SK-N-MC (cell line): ENCODE data around the gene MAPK6.
"Not testable (repeated sequence)": the region's sequence is repeated elsewhere in the genome, so short reads cannot be mapped to it uniquely, and the experiment has no call there.

Experiments
- DNase-seq: peaks from one replicate; pipeline ENCODE4 v3.0.0-alpha.2; 2011; ENCODE audit warnings: low read depth, low spot score
- H3K27ac ChIP-seq: fragments of 200-600 bp; sonication (generic); 2 replicates; pipeline ENCODE4 v1.5.1; 2016; ENCODE audit warnings: mixed run types
- H3K36me3 ChIP-seq: fragments of 200-600 bp; sonication (generic); 2 replicates; pipeline ENCODE4 v1.6.1; 2017; ENCODE audit warnings: antibody characterized with exemption, low read length, mixed read lengths; ENCODE audit not compliant: insufficient read depth
- H3K4me3 ChIP-seq: fragments of 200-600 bp; sonication (generic); 2 replicates; pipeline ENCODE4 v1.5.1; 2016
- H3K9ac ChIP-seq: fragments of 200-600 bp; sonication (generic); 2 replicates; pipeline ENCODE4 v1.8.0; 2017; ENCODE audit warnings: mixed run types, mixed read lengths; ENCODE audit not compliant: insufficient read length
- H3K9me3 ChIP-seq: fragments of 200-600 bp; sonication (generic); 2 replicates; pipeline ENCODE4 v1.6.1; 2017; ENCODE audit warnings: low read depth, mild to moderate bottlenecking, antibody characterized with exemption, low read length, moderate library complexity, mixed read lengths
- EZH2 ChIP-seq: fragments of 200-600 bp; sonication (generic); IDR thresholded peaks from one replicate; pipeline ENCODE4 v1.6.1; 2017; ENCODE audit warnings: antibody characterized with exemption
- FOXP2 ChIP-seq: optimal IDR thresholded peaks from 2 replicates; pipeline ENCODE3; 2011; ENCODE audit warnings: mild to moderate bottlenecking, moderate library complexity; ENCODE audit not compliant: insufficient read depth; ENCODE audit errors: extremely low read length, control extremely low read depth
- POLR2AphosphoS5 ChIP-seq: IDR thresholded peaks from 2 replicates; pipeline ENCODE4 v1.6.1; 2012; ENCODE audit warnings: mild to moderate bottlenecking, low read depth, low read length, borderline replicate concordance

The MAPK6 gene

DNA sequence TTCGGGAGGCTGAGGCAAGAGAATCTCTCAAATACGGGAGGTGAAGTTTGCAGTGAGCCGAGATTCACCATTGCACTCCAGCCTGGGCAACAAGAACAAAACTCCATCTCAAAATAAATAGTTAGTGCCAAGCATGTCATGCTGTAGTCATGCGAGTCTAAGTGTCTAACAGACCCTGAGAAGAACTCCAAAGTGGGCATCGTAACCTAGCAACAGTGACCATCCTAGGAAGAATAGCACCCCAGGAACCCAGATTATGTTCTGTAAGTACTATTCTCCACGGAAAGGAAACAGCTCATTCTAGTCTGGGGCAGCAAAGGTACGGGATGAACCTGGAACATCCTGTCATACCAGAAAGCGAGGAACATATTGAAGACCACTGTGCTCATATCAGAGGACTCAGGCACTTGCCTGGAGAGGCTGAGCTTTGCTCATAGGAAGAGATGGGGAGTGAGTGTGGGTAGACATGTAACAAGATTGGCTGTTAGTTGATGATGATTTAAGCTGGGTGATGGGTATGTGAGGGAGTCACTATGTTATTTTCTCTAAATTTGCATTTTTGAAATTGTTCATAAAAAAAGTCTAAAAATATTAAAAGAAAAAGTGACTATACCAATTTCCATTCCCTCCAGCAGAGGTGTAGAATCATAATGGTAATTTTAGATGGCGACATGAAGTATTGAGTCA lies 61.8 kb downstream of the MAPK6 start:
- no peak for DNase-seq
- Histone ChIP-seq H3K27ac (no peak overlapping the region), H3K9ac (no peak overlapping the region), H3K36me3 (no peaks in the 10 kb centered on the region), H3K4me3 (no peak overlapping the region), H3K9me3 (no peaks in the 10 kb centered on the region)
- no peak for TF ChIP-seq POLR2AphosphoS5
- TF ChIP-seq FOXP2: no peak
- no peak for TF ChIP-seq EZH2

DNA sequence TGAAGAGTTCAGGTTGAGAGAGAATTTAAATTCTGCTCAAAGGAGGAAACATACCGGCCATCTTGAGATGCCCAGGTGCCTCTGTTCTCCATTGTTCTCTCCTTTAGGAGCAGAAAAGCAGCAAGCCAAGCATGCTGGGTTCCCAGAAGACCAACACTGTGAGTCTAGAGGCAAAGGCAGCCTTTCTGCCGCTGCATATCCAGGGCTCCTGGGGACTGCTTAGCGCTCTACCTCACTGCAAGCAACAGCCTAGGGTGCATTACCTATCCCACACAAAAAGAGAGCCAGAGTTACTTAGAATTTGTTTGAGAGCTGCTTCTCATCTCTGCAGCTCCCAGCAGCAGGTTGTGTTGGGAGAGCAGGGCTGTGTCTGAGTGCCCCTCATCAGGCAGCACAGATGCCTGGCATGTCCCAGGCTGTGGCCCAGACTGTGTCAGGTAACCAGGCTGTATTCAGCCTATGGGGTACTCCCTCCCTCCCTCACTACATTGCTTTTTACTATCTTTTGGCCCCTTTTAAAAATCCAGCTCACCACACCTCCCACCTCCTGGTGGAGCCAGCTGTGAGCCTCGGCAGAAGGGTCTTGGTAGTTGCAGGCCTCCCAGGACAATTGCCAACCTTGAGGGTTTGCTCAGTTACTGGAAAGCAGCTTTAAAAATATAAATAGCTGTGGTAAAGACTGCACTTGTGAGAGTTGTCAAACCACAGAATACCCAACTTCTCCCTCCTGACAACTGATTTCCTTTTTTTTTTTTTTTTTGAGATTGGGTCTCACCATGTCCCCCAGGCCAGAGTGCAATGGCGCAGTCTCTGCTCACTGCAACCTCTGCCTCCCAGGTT lies 63.4 kb downstream of the MAPK6 start:
- Histone ChIP-seq H3K9me3 (no peaks in the 10 kb centered on the region), H3K27ac (no peak overlapping the region), H3K36me3 (no peaks in the 10 kb centered on the region), H3K4me3 (no peak overlapping the region), H3K9ac (no peak overlapping the region)
- no peak for DNase-seq
- TF ChIP-seq EZH2 (no peak), FOXP2 (no peak), POLR2AphosphoS5 (no peak)

GRCh38 chr15:52083037-52083359 lies 64.0 kb downstream of the MAPK6 start:
- H3K27ac ChIP-seq, H3K9me3 ChIP-seq: not testable (repeated sequence)

GRCh38 chr15:52083603-52084002 lies 64.6 kb downstream of the MAPK6 start:
- Histone ChIP-seq H3K9me3 (no peaks in the 10 kb centered on the region), H3K27ac (no peak overlapping the region), H3K9ac (no peak overlapping the region), H3K36me3 (no peaks in the 10 kb centered on the region), H3K4me3 (no peak overlapping the region)
- DNase-seq: no peak
- TF ChIP-seq EZH2: no peak
- TF ChIP-seq FOXP2: no peak
- TF ChIP-seq POLR2AphosphoS5: no peak

More at GRCh38 chr15:52083037-52083359, 64.0 kb downstream of the MAPK6 start:
- not testable (repeated sequence) for H3K9ac ChIP-seq, H3K4me3 ChIP-seq, DNase-seq, H3K36me3 ChIP-seq

GRCh38 chr15:52085299-52085698 lies 66.3 kb downstream of the MAPK6 start:
- no peak overlapping the region for H3K9ac ChIP-seq
- H3K4me3 ChIP-seq: no peak overlapping the region
- no peaks in the 10 kb centered on the region for H3K9me3 ChIP-seq
- no peak overlapping the region for H3K27ac ChIP-seq
- no peak for DNase-seq
- H3K36me3 ChIP-seq: no peaks in the 10 kb centered on the region
- no peak for TF ChIP-seq EZH2
- no peak for TF ChIP-seq POLR2AphosphoS5
- TF ChIP-seq FOXP2: no peak

- DNase-seq: no peak
- TF ChIP-seq POLR2AphosphoS5: no peak
- no peak for TF ChIP-seq FOXP2
- TF ChIP-seq EZH2: no peak
- Histone ChIP-seq H3K4me3 (no peak overlapping the region), H3K9me3 (no peaks in the 10 kb centered on the region), H3K36me3 (no peaks in the 10 kb centered on the region), H3K9ac (no peak overlapping the region), H3K27ac (no peak overlapping the region)
Measured at GRCh38 chr15:52086011-52086786, 67.2 kb downstream of the MAPK6 start.

- no peaks in the 10 kb centered on the region for H3K36me3 ChIP-seq
Measured at GRCh38 chr15:52090193-52090592, 71.2 kb downstream of the MAPK6 start.

GRCh38 chr15:52093167-52093538 lies 74.1 kb downstream of the MAPK6 start:
- Histone ChIP-seq H3K36me3 (no peaks in the 10 kb centered on the region), H3K9ac (no peak overlapping the region), H3K4me3 (no peak overlapping the region), H3K27ac (no peak overlapping the region), H3K9me3 (no peaks in the 10 kb centered on the region)
- TF ChIP-seq FOXP2 (no peak), EZH2 (no peak), POLR2AphosphoS5 (no peak)
- no peak for DNase-seq

More at GRCh38 chr15:52090193-52090592, 71.2 kb downstream of the MAPK6 start:
- no peak overlapping the region for H3K27ac ChIP-seq
- no peak overlapping the region for H3K9ac ChIP-seq
- TF ChIP-seq POLR2AphosphoS5: no peak
- H3K9me3 ChIP-seq: no peaks in the 10 kb centered on the region
- no peak for DNase-seq
- H3K4me3 ChIP-seq: no peak overlapping the region
